GM12865 (cell line): Measurements from ENCODE around the gene ISCA2.

Experiments used
- DNase-seq: peaks from one replicate; pipeline ENCODE4 v3.0.0; 2010; ENCODE audit warnings: low read depth
- H3K4me3 ChIP-seq: 2 replicates; pipeline ENCODE4 v1.5.1; 2011; ENCODE audit warnings: mild to moderate bottlenecking, low read depth, low read length, control low read depth
- CTCF ChIP-seq: IDR thresholded peaks from 2 replicates; pipeline ENCODE4 v1.5.1; 2011; ENCODE audit warnings: low read length, control low read depth, low read depth, inconsistent platforms; ENCODE audit not compliant: insufficient read depth; ENCODE audit errors: missing control alignments

ISCA2 gene

GRCh38 chr14:74469548-74470518, 23.7 kb upstream of the ISCA2 start:
- H3K4me3 ChIP-seq, result no peak overlapping the region
- DNase-seq, result no peak
- TF ChIP-seq CTCF, result no peak

DNA sequence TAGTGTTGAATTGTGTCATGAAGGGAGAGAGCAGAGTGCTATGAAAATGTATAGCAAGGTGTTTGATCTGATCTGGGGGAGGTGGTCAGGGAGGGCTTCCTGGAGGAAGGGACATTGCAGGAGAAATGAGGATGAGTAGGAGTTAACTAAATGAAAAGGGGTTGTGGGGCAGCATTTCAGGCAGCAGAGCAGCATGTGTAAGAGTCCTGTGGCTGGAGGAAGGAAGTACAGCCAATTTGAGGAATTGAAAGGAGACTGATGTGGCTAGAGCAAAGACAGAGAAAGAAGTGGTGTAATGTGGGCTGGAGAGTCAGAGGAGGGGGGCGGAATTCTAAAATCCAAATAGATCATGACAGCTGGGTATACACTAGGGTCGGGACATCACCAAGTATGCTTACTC, 21.0 kb upstream of the ISCA2 start:
- DNase-seq, result no peak
- no peak for TF ChIP-seq CTCF
- no peak overlapping the region for H3K4me3 ChIP-seq

- DNase-seq, result no peak
- no peak overlapping the region for H3K4me3 ChIP-seq
- TF ChIP-seq CTCF, result no peak
Observed at GRCh38 chr14:74474376-74474775, 19.2 kb upstream of the ISCA2 start.

- TF ChIP-seq CTCF, result no peak
- no peak for DNase-seq
- no peak overlapping the region for H3K4me3 ChIP-seq
Observed at GRCh38 chr14:74475678-74476077, 17.9 kb upstream of the ISCA2 start.

DNA sequence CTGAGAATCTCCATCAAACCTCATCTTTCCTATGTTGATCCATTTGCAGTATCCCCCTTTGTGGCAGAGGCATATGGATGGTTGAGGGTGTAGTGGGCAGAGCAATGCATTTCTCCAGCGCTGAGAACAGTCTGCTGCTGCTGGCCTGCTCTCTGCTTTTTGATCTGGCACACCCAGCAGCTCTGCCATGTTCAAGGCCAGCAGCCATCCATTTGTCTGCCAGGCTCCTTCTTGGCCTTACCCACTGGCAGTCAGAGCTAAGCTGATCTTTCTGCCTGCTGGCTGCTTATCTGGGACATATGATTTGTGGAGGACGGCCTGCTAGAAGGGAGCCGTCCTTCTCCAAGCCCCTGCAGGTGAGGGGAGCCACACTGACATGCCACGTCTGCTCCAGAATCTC, 17.5 kb upstream of the ISCA2 start:
- H3K4me3 ChIP-seq, result no peak overlapping the region
- no peak for TF ChIP-seq CTCF
- DNase-seq, result no peak

GRCh38 chr14:74476607-74477006, 17.0 kb upstream of the ISCA2 start:
- no peak for TF ChIP-seq CTCF
- no peak overlapping the region for H3K4me3 ChIP-seq
- no peak for DNase-seq
